Measurements from ENCODE around the gene AURKA. TPM values are rescaled to one million over a fixed set of nuclear protein-coding genes. Genes with fewer than 3 reads are reported as not detected.
A peak's percentile ranks its signal among the peaks of the same experiment; 100 is the strongest.

AURKA gene
- total and polyA plus RNA-seq, 9 of the 15 experiments (the other 6 are each of a cell fraction or from before 2014, with no cell fraction given), result 72.7 to 162 (median 113) TPM

- TF ChIP-seq MNT (conservative IDR thresholded peaks at IDR 0.05), result peak in 1 of 2 experiments; percentile 49; a peak in 2 of 4 replicates
- TF ChIP-seq ZNF696 (CRISPR knock-in tag; conservative IDR thresholded peaks at IDR 0.05), result no peak
- TF ChIP-seq SOX6 (IDR thresholded peaks at IDR 0.05), result no peak
- TF ChIP-seq NR2C2 (CRISPR knock-in tag; IDR thresholded peaks at IDR 0.05), result no peak
- peak; percentile 89 for TF ChIP-seq NR2C2 (tag; IDR thresholded peaks at IDR 0.05)
- TF ChIP-seq STAT6 (CRISPR knock-in tag; IDR thresholded peaks at IDR 0.05), result no peak
- peak; percentile 72 for TF ChIP-seq SMARCA4 (IDR thresholded peaks at IDR 0.05)
- no peak for TF ChIP-seq ARID4B (CRISPR knock-in tag; IDR thresholded peaks at IDR 0.05)
- no peak for TF ChIP-seq ZNF134 (CRISPR knock-in tag; conservative IDR thresholded peaks at IDR 0.05)
- TF ChIP-seq HINFP (tag; conservative IDR thresholded peaks at IDR 0.05; ENCODE audit: low read depth), result no peak
- TF ChIP-seq SREBF1 (IDR thresholded peaks at IDR 0.05; ENCODE audit: borderline replicate concordance, low read depth, low read length), result no peak
- TF ChIP-seq KDM5B (IDR thresholded peaks at IDR 0.05; ENCODE audit: insufficient replicate concordance, low read depth, low read length), result no peak
- TF ChIP-seq TFAM (CRISPR knock-in tag; conservative IDR thresholded peaks at IDR 0.05), result no peak
- no peak for TF ChIP-seq RAD51 (IDR thresholded peaks at IDR 0.05; ENCODE audit: borderline replicate concordance, low read depth)
- no peak; the same call in 1 of the 2 replicates for TF ChIP-seq GABPB1 (CRISPR knock-in tag; IDR thresholded peaks at IDR 0.05)
Observed at GRCh38 chr20:56422076-56422823, 30.2 kb upstream of the AURKA start (continued).

Measured in K562 (cell line).